B cell (primary cell): ENCODE measurements around the gene ZNF736. TPM values are rescaled to one million over a fixed set of nuclear protein-coding genes. Genes with fewer than 3 reads are reported as not detected.
"Not testable (repeated sequence)": the region's sequence is repeated elsewhere in the genome, so short reads cannot be mapped to it uniquely, and the experiment has no call there.

Experiments
- ATAC-seq: fragments of 200-7000 bp; cut with Tn5 transposase; one replicate; pipeline ENCODE4 v1.10.0; 2021; ENCODE audit warnings: low read depth, mild to moderate bottlenecking, moderate number of reproducible peaks, moderate library complexity
- CTCF ChIA-PET: fragments of 350-600 bp; sonication (Branson Sonifier 250); formaldehyde crosslinking; loops from one replicate; lab custom pipeline; 2021; ENCODE audit warnings: antibody characterized with exemption, inconsistent platforms; lab: Charles Lee
- POLR2A ChIA-PET: fragments of 350-600 bp; sonication (Branson Sonifier 250); formaldehyde crosslinking; loops from one replicate; lab custom pipeline; 2021; ENCODE audit warnings: antibody characterized with exemption; lab: Charles Lee
- DNase-seq: peaks from one replicate; pipeline ENCODE4 v3.0.0; 2013
- H2AFZ ChIP-seq: 2 replicates; pipeline ENCODE4 v1.6.1; 2012; ENCODE audit warnings: mild to moderate bottlenecking, low read depth, low read length; ENCODE audit not compliant: insufficient read depth, poor library complexity, severe bottlenecking
- H3K27ac ChIP-seq, 2 donors: 1 replicate in 1 of 2; 2 replicates in 1 of 2; pipeline ENCODE4 v1.5.1; 2012 to 2013; ENCODE audit warnings: low read length in 2 of 2, mild to moderate bottlenecking in 2 of 2, moderate library complexity in 1 of 2
- H3K27me3 ChIP-seq, 4 experiments: fragments of 200-600 bp in 1 of 4; sonication (generic) in 1 of 4; replicated peaks in 1 of 4; 1 replicate in 2 of 4; 2 replicates in 2 of 4; pipeline versions ENCODE4 v1.6.1 to v1.7.0; 2013 to 2016; ENCODE audit warnings: low read length in 3 of 4, mild to moderate bottlenecking in 2 of 4, mixed read lengths in 1 of 4, moderate library complexity in 1 of 4; ENCODE audit not compliant: insufficient read depth in 4 of 4, control insufficient read depth in 3 of 4; ENCODE audit errors: control extremely low read depth in 1 of 4
- H3K36me3 ChIP-seq, 2 experiments: replicated peaks in 1 of 2; 1 replicate in 1 of 2; 2 replicates in 1 of 2; pipeline versions ENCODE4 v1.6.1 to v1.7.1; 2013; ENCODE audit warnings: low read length in 1 of 2; ENCODE audit not compliant: insufficient read depth in 2 of 2, control insufficient read depth in 1 of 2; ENCODE audit errors: control extremely low read depth in 1 of 2, extremely low read depth in 1 of 2
- H3K4me1 ChIP-seq, 2 donors: fragments of 200-600 bp in 1 of 2; sonication (generic) in 1 of 2; 1 replicate in 1 of 2; 2 replicates in 1 of 2; pipeline versions ENCODE4 v1.5.1 to v1.6.1; 2013 to 2017; ENCODE audit warnings: low read length in 2 of 2; ENCODE audit not compliant: control insufficient read depth in 2 of 2, insufficient read depth in 2 of 2
- H3K4me2 ChIP-seq: replicated peaks from 2 replicates; pipeline ENCODE3; 2012; ENCODE audit warnings: mild to moderate bottlenecking, low read depth, low read length; ENCODE audit not compliant: poor library complexity, severe bottlenecking
- H3K4me3 ChIP-seq, 5 experiments: fragments of 200-600 bp in 1 of 5; sonication (generic) in 1 of 5; 1 replicate in 3 of 5; 2 replicates in 2 of 5; pipeline versions ENCODE4 v1.5.1 to v1.7.0; 2011 to 2016; ENCODE audit warnings: low read length in 4 of 5, mild to moderate bottlenecking in 4 of 5, low read depth in 2 of 5, control low read depth in 1 of 5, moderate library complexity in 1 of 5; ENCODE audit not compliant: insufficient read depth in 1 of 5; ENCODE audit errors: control extremely low read depth in 1 of 5, extremely low read depth in 1 of 5
- H3K79me2 ChIP-seq: fragments of 200-600 bp; sonication (generic); one replicate; pipeline ENCODE4 v1.6.0; 2016; ENCODE audit warnings: low read length; ENCODE audit not compliant: control insufficient read depth, insufficient read depth
- H3K9ac ChIP-seq: fragments of 200-600 bp; sonication (generic); 2 replicates; pipeline ENCODE4 v1.6.1; 2017; ENCODE audit warnings: mild to moderate bottlenecking, low read length, moderate library complexity
- H3K9me3 ChIP-seq, 3 donors: one replicate each; pipeline versions ENCODE4 v1.6.1 to v1.7.1; 2013; ENCODE audit warnings: low read length in 2 of 3; ENCODE audit not compliant: control insufficient read depth in 2 of 3, insufficient read depth in 1 of 3; ENCODE audit errors: control extremely low read depth in 1 of 3
- H4K20me1 ChIP-seq: 2 replicates; pipeline ENCODE4 v1.6.0; 2012; ENCODE audit warnings: mild to moderate bottlenecking, low read length; ENCODE audit not compliant: insufficient read depth, control insufficient read depth, poor library complexity, severe bottlenecking
- H3K27ac Mint-ChIP-seq: one replicate; pipeline ENCODE4 v1.8.0; 2021; ENCODE audit warnings: mixed read lengths
- H3K27me3 Mint-ChIP-seq: one replicate; pipeline ENCODE4 v1.8.0; 2021; ENCODE audit warnings: mixed read lengths
- H3K4me1 Mint-ChIP-seq: one replicate; pipeline ENCODE4 v1.8.0; 2021; ENCODE audit warnings: mixed read lengths
- H3K4me3 Mint-ChIP-seq: one replicate; pipeline ENCODE4 v1.8.0; 2021; ENCODE audit warnings: mixed read lengths
- H3K9me3 Mint-ChIP-seq: one replicate; pipeline ENCODE4 v1.8.0; 2022; ENCODE audit warnings: mixed read lengths; ENCODE audit not compliant: insufficient read depth
- CTCF ChIP-seq: fragments of 200-600 bp; IDR thresholded peaks from one replicate; pipeline ENCODE4 v1.8.0; 2022; ENCODE audit warnings: antibody characterized with exemption, mild to moderate bottlenecking
- EZH2 ChIP-seq: IDR thresholded peaks from 2 replicates; pipeline ENCODE4 v1.6.1; 2012; ENCODE audit warnings: borderline replicate concordance, low read depth, mild to moderate bottlenecking, moderate library complexity, low read length; ENCODE audit not compliant: insufficient read depth, poor library complexity, severe bottlenecking
- WGBS: methylation state at CpG from one replicate; pipeline ENCODE4 v1.1.5; 2013; ENCODE audit warnings: missing lambda C conversion rate; ENCODE audit not compliant: insufficient coverage; 5-methylcytosine and 5-hydroxymethylcytosine counted together
- intact Hi-C: fragments of 100-400 bp; cut with micrococcal nuclease; formaldehyde crosslinking; loops from one replicate; pipeline ENCODE4 v1.10.0; 2022
- polyA plus RNA-seq: library from polyadenylated mRNA; depleted of rRNA; stranded (reverse); fragments of >200 nt; gene quantifications from 2 replicates; pipeline ENCODE4 v1.2.3, GENCODE V29; 2012
- total RNA-seq, 2 donors: library from RNA; stranded (reverse); fragments of 120-200 nt in 1 of 2; gene quantifications; 1 replicate in 1 of 2; 2 replicates in 1 of 2; pipeline versions ENCODE4 v1.2.3 to v1.2.4, GENCODE V29; 2013 to 2022

The ZNF736 gene
- total and polyA plus RNA-seq, 2 donors (not counting 1 experiment from before 2014, with no cell fraction given), result 10.0 to 79.8 TPM

- Histone ChIP-seq H4K20me1 (no peaks in the 10 kb centered on the region), H3K4me2 (no peak overlapping the region), H3K4me3 (no peak overlapping the region), H3K4me1 (no peaks in the 10 kb centered on the region), H3K79me2 (no peaks in the 10 kb centered on the region), H3K27ac (no peak overlapping the region), H3K27me3 (no peaks in the 10 kb centered on the region), H3K9ac (no peak overlapping the region), H2AFZ (no peak overlapping the region), H3K9me3 (peaks cover 0 to 4% (median 0%) of the 10 kb centered on the region in 3 donors), H3K36me3 (no peaks in the 10 kb centered on the region)
- Mint-ChIP-seq H3K4me1 (no peaks in the 10 kb centered on the region), H3K27me3 (no peaks in the 10 kb centered on the region), H3K9me3 (peaks cover 6% of the 10 kb centered on the region), H3K27ac (no peak overlapping the region), H3K4me3 (no peak overlapping the region)
- ATAC-seq (no peak), DNase-seq (no peak)
- intact Hi-C loops, result no loop called here
- no peak for TF ChIP-seq CTCF
- TF ChIP-seq EZH2, result no peak
- ChIA-PET POLR2A (no interaction called here), CTCF (no interaction called here)
- 83% methylated on average over 1 of the region's 1 CpG for whole genome bisulfite sequencing
Measured at GRCh38 chr7:64294701-64295420, 18.9 kb upstream of the ZNF736 start.

GRCh38 chr7:64297418-64297817 is 16.3 kb upstream of the ZNF736 start:
- H3K4me1 Mint-ChIP-seq, intact Hi-C loops, POLR2A ChIA-PET, DNase-seq, H3K79me2 ChIP-seq, H3K9ac ChIP-seq, H3K36me3 ChIP-seq, H3K27ac Mint-ChIP-seq, H4K20me1 ChIP-seq, ATAC-seq, H3K27me3 Mint-ChIP-seq, H3K4me2 ChIP-seq, H3K27me3 ChIP-seq, H3K4me3 Mint-ChIP-seq, CTCF ChIA-PET, H2AFZ ChIP-seq, H3K9me3 Mint-ChIP-seq, H3K4me3 ChIP-seq, H3K27ac ChIP-seq, H3K4me1 ChIP-seq: not testable (repeated sequence)
- peaks cover 0 to 14% (median 0%) of the 10 kb centered on the region in 3 donors for H3K9me3 ChIP-seq
- WGBS, result 88% methylated on average over 1 of the region's 1 CpG
